Astrocyte of the cerebellum (primary cell): ENCODE measurements around the gene CNTNAP2.

Experiments
- DNase-seq: peaks from one replicate; pipeline ENCODE4 v3.0.0-alpha.2; 2011; ENCODE audit warnings: low read depth
- H3K4me3 ChIP-seq: 2 replicates; pipeline ENCODE4 v1.5.1; 2011; ENCODE audit warnings: mild to moderate bottlenecking, low read depth, low read length, moderate library complexity
- CTCF ChIP-seq: IDR thresholded peaks from 2 replicates; pipeline ENCODE4 v1.5.1; 2012; ENCODE audit warnings: low read length, low read depth, moderate library complexity, mild to moderate bottlenecking; ENCODE audit errors: missing control alignments
- in situ Hi-C: cut with HindIII; loops from 2 replicates; pipeline ENCODE4 v1.10.0; 2017; ENCODE audit warnings: low sequenced_read_pairs

The CNTNAP2 gene

GRCh38 chr7:146700015-146700560 lies 583.5 kb downstream of the CNTNAP2 start:
- H3K4me3 ChIP-seq = no peak overlapping the region
- in situ Hi-C loops = no loop called here
- no peak for TF ChIP-seq CTCF
- DNase-seq = no peak

DNA sequence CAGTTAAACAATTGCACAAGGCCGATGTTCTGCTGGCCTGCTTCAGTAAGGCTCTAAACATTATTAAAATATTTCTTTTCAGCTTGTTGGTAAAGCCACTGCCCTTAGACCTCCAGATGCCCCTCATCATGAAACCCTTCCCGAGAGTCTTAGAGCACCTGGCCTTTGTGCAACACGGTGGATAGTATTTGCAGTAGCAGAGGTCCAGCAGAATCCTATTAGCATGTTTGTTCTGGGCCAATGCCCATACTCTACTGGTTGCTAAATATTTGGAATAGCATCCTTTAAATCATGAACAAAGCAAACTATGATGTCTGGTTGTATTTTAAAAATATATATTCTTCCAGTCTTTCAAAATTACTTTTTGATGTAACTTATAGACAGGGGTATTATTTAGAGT lies 584.6 kb downstream of the CNTNAP2 start:
- no peak overlapping the region for H3K4me3 ChIP-seq
- DNase-seq = no peak
- TF ChIP-seq CTCF = no peak
- in situ Hi-C loops = no loop called here

- no peak overlapping the region for H3K4me3 ChIP-seq
- no peak for TF ChIP-seq CTCF
- in situ Hi-C loops = no loop called here
- no peak for DNase-seq
Observed at GRCh38 chr7:146702898-146703297, 586.3 kb downstream of the CNTNAP2 start.

- TF ChIP-seq CTCF = no peak
- DNase-seq = no peak
- in situ Hi-C loops = no loop called here
- H3K4me3 ChIP-seq = no peak overlapping the region
Observed at GRCh38 chr7:146709451-146710027, 592.9 kb downstream of the CNTNAP2 start.

DNA sequence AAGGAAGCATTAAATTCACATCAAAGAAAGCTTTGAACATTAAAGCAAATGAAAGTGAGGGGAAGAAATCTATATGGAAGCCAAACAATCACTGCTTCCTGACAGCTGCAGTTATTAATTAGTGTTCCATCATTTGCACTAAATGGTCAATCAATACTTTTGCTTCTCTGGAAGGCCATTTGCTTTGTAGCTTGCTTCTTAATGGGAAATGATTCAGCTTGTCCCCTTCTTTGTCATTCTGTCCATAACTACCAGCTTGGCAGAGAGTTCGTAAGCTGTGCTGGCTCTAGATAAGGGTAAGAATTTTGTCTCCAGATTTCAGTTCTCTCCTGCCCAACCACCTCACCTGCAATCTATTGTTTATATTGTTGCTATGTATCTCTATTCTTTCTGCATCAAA lies 596.6 kb downstream of the CNTNAP2 start:
- DNase-seq = no peak
- H3K4me3 ChIP-seq = no peak overlapping the region
- in situ Hi-C loops = no loop called here
- no peak for TF ChIP-seq CTCF

DNA sequence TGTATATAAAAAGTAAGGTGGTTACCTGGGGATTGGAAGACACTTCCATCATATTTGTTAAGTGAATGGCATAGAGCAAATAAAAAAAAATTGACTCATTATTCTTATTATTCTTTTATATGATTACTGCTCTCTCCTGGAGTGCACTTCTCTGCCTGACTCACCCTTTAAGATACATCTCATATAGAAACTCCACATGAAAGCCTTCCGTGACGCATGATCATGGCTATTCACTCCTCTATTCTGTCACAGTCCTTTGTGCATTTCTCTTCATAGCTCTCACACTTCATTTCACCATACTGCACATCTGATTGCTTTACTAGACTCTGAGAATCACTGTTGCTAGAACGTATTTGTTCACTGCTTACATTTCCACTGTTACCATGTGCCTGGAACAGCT lies 597.3 kb downstream of the CNTNAP2 start:
- no peak overlapping the region for H3K4me3 ChIP-seq
- in situ Hi-C loops = no loop called here
- TF ChIP-seq CTCF = no peak
- no peak for DNase-seq
